IMR-90 (cell line): ENCODE data around the gene TMC3.

Experiments used
- CEBPB ChIP-seq: IDR thresholded peaks from 2 replicates; pipeline ENCODE4 v1.6.1; 2012; ENCODE audit warnings: low read depth, low read length, improper control_type of control experiment
- CHD1 ChIP-seq: IDR thresholded peaks from 2 replicates; pipeline ENCODE4 v1.6.1; 2012; ENCODE audit warnings: low read depth, low read length, improper control_type of control experiment
- FOS ChIP-seq: fragments of 150-350 bp; IDR thresholded peaks from 2 replicates; pipeline ENCODE4 v1.6.1; 2016; ENCODE audit warnings: low read depth, low read length
- MAFK ChIP-seq: IDR thresholded peaks from 2 replicates; pipeline ENCODE4 v1.6.1; 2012; ENCODE audit warnings: low read depth, low read length, improper control_type of control experiment
- MXI1 ChIP-seq: IDR thresholded peaks from 2 replicates; pipeline ENCODE4 v1.6.1; 2012; ENCODE audit warnings: low read depth, mild to moderate bottlenecking, low read length, moderate library complexity, borderline replicate concordance
- POLR2A ChIP-seq: IDR thresholded peaks from 2 replicates; pipeline ENCODE4 v1.6.1; 2012; ENCODE audit warnings: mild to moderate bottlenecking, low read depth, low read length
- RAD21 ChIP-seq: IDR thresholded peaks from 2 replicates; pipeline ENCODE4 v1.6.1; 2012; ENCODE audit warnings: low read length, improper control_type of control experiment
- RFX5 ChIP-seq: IDR thresholded peaks from 2 replicates; pipeline ENCODE4 v1.8.0; 2012; ENCODE audit warnings: low read depth, mild to moderate bottlenecking, low read length, moderate library complexity
- TF ChIP-seq, protein P1 (sequence below): conservative IDR thresholded peaks from 2 replicates; pipeline ENCODE4 v1.5.1; 2012; ENCODE audit warnings: mild to moderate bottlenecking, low read depth, low read length, improper control_type of control experiment

DNA sequence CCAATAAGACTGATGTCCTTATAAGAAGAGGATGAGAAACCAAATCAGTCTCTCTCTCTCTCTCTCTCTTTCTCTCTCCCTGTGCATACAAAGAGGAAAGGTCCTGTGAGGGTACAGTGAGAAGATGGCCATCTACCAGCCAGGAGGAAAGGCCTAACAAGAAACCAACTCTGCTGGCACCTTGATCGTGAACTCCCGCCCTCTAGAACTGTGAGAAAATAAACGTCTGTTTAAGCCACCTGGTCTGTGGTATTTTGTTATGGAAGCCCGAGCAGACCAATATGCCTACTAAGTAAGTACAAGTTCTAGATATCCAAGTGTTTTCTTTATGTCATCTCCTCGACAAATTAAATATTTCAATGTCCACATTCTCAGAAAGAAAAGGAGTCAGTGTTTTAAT is 44.9 kb upstream of the TMC3 start:
- no peak for TF ChIP-seq POLR2A
- no peak for TF ChIP-seq RFX5
- TF ChIP-seq, protein P1, sequence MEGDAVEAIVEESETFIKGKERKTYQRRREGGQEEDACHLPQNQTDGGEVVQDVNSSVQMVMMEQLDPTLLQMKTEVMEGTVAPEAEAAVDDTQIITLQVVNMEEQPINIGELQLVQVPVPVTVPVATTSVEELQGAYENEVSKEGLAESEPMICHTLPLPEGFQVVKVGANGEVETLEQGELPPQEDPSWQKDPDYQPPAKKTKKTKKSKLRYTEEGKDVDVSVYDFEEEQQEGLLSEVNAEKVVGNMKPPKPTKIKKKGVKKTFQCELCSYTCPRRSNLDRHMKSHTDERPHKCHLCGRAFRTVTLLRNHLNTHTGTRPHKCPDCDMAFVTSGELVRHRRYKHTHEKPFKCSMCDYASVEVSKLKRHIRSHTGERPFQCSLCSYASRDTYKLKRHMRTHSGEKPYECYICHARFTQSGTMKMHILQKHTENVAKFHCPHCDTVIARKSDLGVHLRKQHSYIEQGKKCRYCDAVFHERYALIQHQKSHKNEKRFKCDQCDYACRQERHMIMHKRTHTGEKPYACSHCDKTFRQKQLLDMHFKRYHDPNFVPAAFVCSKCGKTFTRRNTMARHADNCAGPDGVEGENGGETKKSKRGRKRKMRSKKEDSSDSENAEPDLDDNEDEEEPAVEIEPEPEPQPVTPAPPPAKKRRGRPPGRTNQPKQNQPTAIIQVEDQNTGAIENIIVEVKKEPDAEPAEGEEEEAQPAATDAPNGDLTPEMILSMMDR = no peak
- TF ChIP-seq CHD1 = no peak
- TF ChIP-seq FOS = no peak
- no peak for TF ChIP-seq RAD21
- TF ChIP-seq CEBPB = no peak
- TF ChIP-seq MXI1 = no peak
- TF ChIP-seq MAFK = no peak
